Stimulated activated CD8-positive, alpha-beta memory T cell treated with anti-CD3 and anti-CD28 coated beads, Interleukin-15, amount 100 ng/mL, for 1 hour (primary cell): ENCODE measurements around the gene INCA1.

Experiments
- DNase-seq: peaks from one replicate; pipeline ENCODE4 v3.0.0-alpha.2; 2020; ENCODE audit warnings: low read depth

INCA1 gene

DNA sequence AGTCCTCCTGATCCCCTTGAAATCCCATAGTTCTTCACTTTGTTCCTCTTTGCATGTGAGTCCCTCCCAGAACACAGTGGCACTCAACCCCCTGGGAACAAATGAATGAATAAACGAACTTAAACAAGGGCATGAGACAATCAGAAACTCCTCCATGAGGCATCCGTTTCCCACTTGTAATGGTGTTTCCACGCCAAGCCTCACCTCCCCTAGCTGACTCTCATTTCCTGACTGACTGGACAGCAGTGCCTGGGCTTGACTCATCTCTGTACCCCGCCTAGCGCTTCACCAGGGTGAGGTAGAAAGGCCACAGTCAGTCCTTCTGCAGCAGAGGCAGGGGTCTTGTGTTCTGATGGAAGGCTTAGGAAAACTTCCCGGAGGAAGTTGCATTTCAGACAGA is 14.6 kb upstream of the INCA1 start:
- no peak for DNase-seq

DNA sequence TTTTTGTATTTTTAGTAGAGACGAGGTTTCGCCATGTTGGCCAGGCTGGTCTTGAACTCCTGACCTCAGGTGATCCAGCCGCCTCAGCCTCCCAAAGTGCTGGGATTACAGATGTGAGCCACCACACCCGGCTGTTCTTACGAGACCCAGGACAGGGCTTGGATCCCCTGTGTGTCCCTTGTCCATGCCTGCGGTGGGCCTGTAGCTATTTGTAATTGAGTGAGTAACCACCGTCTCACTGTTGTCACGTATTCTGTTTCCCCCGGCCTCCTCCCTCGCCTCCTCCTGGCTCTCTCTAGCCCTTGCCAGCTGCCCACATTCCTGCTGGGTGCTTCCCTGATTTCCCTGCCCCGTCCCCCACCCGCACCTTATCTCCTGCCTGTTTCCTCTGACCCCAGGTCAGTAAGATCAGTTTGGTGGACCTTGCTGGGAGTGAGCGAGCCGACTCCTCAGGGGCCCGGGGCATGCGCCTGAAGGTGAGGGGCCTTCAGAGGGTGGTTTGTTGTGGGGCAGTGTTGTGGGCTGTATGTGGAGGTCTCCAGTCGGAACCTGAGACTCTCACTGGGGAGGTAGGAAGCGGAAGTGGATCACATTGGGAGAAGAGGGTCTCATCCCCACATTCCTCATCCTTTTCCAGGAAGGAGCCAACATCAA is 6.0 kb upstream of the INCA1 start:
- no peak for DNase-seq

DNA sequence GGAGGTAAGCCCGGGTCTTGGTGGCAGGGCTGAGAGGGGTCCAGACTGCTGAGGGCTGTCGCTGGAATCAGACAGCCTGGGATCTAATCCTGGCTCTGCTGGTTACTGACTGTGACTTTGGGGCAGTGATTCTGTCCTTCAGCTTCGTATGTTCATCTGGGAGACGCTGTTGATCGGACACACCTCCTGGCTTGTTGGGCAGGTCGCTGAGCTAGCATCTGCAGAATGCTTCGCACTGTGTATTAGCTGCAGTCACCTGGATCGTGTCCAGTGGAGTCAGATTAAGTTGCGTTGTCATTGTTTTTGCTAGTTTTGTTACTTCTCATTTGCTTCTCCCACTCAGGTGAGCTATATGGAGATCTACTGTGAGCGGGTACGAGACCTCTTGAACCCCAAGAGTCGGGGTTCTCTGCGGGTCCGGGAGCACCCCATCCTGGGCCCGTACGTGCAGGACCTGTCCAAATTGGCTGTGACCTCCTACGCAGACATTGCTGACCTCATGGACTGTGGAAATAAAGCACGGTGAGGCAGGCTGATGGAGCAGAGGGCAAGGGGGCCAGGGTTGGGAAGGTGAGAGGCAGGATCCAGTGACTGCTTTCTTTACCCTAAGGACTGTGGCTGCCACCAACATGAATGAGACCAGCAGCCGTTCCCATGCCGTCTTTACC is 4.9 kb upstream of the INCA1 start:
- DNase-seq: no peak

DNA sequence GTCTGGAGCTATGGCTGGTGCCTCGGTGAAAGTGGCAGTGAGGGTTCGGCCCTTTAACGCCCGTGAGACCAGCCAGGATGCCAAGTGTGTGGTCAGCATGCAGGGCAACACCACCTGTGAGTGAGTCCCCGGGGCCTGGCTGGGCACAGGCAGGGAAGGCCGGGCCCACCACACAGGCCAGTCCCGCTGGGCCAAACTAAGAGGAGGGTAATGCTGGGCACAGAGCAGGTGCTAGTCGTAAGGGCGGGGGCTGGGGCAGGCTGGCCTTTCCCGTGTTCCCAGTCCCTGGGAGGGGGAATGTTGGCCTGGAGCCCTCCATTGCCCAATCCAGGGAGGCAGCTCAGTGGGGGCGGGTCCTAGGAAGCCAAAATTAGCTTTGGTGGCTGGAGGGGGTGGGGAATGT is 2.9 kb upstream of the INCA1 start:
- no peak for DNase-seq

DNA sequence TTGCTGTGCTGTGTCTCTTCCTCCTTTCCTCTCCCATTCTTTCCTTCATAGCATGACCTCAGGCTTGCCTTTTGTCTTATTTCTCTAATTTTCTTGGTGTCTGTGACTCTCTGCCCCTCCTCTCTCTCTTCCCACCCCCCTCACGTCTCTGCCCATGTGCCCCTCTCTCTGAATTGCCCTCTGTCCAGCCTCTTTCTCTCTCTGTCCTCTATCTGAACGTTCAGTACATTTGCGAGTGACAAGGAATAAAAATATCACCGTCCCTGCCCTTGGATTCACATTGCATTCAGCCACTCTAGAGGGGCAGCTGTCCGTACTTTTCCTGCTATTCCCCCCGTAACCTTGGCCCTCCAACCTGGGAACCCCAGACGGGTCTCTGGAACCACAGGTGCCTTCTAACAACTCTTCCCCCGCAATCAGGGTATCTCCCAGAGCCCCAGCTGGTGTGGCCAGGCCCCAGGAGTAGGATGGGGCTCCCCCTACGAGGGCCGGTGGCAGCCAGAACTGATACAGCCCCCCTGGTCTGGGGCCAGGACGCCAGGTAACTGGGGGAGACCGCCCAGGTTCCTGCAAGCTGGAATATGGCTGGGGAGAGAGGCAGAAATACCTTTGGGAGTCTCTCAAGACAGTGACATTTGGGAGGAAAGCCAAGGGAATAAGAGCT is 2.2 kb upstream of the INCA1 start:
- DNase-seq: no peak

DNA sequence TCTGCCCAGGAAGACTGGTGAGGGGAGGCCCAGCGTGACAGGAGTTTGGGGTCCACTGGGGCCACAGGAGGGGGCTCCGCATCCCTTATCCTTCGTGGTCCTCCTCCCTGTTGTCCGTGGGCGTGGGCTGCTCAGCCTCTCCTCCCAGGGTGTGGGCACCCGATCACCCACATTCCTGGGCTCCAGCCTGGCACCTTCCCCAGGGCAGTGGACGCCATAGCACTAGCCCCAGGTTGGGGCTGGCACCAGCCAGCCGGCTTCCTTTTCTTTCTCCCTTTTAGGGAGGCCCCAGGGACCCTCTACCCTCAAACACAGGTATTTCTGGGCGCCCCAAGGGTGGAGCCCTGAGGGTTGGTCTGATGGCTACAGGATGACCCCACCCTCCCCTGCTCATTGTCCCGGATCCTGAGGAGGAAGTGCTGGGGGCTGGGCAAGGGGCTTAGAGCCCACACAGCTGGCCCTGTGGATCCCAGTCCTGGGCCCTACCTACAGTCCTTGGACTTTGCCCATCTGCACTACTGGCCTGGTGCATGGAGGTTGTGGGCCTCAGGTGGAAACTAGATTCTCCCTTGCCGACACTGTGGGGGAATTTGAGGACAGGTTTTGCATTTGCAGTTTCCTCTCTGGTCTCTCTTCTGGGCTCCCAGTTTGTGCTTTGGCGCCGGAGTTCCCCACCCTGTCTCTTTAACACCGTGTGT is 1.6 kb upstream of the INCA1 start:
- no peak for DNase-seq

DNA sequence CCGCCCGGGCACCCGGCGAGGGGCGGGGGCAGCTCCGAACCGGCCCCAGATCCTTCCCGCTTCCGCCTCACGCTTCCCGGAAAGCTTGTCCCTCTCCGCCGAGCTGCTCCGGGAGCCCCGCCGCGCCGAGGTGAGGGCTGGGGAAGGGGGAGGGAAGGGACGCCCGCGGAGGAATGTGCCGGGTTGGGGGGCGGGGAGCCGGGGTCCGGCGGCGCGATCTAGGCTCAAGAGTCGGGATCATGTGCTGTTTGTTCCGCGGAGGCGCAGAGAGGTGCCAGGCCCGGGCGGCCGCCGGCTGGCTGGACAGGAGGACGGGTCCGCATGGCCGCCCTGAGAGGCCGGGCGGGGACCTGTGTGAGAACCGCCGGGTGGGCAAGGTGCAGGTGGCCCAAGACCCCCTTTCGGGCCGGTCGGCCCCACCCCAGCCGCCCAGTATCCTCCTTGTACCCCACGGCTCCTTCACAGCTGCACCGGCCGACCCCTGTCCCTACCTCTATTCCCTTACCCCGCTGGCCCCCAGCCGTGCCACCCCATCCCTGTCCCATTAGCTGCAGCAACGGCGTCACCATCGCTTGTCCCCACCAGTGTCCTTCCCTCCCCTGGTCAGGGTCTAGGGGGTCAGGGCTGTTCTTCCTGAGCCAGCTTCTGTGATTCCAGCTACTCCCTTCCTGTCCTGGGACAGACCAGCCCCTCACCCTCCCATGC is 857 bp upstream of the INCA1 start:
- DNase-seq: no peak

DNA sequence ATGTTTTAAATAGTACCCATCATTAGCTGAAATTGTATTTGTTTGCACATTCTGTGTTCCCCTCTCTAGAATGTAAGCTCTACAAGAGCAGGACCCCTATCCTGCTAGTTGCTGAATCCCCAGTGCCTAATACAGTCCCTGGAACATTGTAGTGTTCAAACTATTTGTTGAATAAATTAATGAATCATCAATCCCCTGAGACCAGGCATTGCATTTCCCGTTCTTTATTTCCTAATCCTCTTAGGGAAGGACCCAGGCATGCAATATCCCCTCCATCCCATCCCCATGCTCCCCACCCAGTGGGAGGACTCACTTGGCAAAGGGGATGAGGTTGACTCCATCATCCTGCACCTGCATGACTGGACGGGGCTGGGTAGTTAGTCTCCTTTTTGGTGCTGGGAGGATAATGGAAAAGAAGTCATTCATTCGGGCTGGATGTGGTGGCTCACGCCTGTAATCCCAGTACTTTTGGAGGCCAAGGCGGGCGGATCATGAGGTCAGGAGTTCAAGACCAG is 3.2 kb downstream of the INCA1 start:
- DNase-seq: no peak

DNA sequence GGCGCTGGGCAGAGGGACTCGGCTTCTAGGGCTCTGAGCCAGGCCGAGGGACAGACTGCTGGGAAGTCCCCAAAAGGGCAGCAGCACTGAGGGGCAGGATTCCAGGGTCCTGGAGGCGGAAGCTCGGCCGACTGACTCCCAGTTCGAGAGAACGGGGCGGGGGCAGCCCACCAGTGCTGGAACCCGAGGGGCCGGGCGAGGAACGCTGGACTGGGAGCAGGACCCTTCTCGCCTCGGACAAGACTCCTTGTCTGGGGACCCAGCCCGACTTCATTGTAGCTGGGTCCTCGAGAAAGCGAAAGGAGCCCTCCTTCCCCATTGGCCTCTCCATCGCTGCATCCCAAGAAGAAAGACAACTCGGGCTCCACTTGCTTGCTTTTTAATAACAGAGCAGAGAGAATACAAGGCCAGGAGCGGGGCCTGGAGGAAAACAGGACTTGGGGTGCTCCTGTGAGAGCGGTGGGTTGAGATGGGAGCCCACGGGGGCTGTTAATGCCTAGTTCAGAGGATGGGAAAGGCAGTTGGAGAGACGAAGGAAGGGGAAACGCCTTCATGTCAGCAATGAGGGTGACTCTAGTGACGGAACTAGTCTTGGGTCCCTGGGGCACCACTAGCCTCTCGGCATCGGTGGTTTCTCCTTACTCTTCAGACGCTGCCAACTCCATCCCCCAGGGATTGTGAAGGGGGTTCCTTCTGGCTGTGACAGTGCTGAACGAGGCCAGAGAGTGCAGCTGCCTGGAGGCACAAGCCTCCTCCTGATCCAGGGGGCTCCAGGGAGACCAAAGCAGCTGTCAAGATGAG is 9.4 kb downstream of the INCA1 start:
- no peak for DNase-seq

DNA sequence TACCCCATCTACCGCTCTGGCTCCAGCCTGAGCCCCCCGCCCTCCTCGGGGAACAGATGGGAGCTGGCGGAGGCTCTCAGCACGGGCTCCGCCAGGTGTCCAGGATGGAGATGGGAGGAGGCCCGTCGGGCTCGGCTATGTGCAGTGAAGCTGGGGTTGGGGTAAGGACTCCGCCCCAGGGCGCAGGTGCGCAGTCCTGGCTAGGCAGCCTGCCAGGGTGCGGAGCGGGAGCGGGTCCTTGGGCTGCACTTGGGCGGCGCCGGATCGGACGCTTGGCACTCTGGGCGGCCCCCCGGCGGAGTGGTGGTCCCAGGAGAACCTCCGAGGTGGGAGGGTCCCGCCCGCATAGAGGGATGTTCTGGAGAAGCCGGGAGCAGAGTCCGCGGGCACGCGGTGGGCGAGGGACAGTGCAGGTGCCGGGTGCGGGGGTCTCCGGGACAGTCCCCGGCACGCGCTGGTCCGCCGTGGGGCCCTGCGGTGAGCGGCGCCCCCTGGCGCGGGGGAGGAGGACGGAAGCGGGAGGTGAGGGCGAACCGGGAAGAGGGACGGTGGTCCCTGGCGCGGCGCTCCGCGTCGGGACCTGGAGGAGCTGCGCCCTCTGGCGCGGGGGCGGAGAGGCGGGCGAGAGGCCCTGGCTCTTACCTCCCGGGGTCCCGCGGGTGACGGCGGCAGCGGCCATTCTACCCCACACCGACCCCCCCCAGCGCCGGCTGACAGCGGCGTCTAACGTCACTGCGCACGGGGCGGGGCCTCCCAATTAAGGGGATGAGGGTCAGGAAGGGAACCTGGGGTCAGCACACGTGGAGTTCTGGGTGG is 10.2 kb downstream of the INCA1 start, which contains the start of gene CAMTA2:
Gene CAMTA2 (minus strand): TSS at position 725 of the 816 bp plus-strand sequence. CDS start 1,453 bp downstream, outside the sequence.
- peak; percentile 71 for DNase-seq

DNA sequence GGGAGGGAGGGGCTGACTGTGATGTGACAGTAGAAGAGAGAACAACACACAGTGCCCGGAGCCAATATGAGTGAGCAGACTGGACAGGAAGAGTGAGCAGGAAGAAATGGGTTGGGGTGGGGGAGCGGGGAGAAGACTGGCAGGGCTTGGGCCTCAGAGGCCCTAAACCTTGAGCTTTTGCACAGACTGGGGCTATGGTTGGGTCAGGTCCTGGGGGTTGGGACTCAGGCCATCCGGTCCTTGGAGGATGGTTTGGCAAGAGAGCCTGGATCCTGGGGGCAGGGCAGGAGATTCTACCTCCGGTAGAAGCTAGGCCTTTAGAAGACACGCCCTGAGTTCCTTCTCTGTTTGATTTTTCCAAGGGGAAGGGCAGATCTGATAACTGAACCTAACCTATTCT is 10.9 kb downstream of the INCA1 start:
- DNase-seq: no peak

DNA sequence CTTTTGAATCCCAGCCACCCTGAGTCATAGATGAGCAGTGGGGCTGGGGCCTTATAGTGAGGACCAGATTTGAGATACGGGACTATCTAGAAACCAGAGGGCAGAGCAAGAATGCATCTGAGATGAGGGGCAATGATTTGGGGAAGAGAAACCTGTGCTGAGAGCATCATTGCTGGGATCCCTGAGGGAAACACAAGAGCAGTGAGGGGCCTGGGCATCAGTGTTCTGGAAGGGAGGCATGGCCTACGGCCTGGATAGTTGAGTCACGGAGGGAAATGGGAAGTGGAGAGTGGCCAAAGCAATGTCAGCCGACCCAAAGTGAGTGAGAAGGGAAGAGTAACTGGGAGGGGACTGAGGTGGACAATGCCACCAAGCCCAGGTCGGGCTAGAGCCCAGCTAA is 15.0 kb downstream of the INCA1 start:
- DNase-seq: no peak

DNA sequence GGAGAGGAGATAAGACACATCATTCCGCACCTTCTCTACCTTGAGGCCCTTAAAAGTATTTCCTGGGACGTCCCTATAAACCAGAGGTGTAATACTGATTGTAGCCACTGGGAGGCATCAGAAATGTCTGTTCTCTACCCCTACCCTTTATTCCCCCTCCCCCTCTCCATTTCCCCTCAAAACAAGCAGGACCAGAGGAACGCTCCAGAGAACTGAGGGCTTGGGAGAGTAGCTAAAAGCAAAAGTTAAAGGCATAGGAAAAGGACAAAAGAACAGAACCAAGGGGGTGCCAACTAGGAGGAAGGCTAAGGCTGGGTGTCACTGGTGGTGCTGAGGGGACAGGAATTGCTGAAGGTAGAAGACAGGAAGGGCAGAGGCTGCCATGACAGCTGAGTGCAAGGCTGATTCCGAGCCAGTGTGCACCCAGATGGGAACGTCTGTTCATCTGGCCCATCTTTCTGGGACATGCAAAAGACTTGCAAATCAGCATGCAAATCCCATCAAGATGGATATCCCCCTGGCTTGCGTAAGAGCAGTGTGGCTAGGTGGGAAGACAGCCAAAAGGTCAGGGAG is 16.6 kb downstream of the INCA1 start:
- no peak for DNase-seq

DNA sequence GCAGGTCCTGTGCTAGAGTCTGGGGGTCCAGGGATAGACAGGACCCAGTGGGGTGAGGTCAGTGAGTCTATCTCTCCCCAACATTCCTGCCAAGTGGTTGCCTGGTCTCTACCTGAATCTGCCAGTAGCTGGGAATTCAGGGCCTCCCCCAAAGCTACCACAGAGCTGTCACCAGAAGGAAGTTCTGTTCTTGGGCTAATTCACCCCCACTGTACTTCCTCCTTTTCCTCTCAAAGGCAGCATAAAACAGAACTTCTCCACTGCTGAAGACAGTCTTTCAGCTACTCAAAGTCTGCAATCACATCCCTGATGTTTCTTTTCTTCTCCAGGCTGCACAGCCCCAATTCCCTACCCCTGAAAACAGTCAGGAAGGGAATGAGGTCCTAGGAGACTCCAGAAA is 18.6 kb downstream of the INCA1 start:
- no peak for DNase-seq

DNA sequence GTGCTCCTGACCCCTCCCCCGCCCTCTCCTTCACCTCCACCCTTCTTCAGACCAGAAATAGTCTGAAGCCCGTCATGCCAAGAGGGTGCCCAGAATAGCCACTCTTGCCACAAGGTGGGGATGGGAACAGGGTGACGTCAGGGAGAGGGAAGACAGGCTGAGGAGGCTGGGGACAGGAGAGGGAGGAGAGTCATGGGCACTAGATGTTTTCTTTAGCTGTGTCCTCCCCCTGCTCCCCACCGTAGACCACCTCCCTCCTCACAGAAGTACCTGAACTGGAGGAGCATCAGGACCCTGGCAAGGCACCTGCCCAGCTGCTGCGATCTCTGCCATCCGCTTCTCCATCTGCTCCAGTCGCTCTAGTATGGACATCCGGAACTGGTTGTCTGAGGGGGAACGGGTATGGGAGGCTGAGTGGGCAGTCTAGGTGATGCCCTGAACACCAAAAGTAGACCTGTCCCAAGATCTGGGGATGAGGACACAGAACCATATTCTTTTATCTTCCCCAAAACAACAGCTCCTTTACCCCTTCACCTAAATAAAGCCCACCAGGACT is 23.1 kb downstream of the INCA1 start:
- DNase-seq: no peak

DNA sequence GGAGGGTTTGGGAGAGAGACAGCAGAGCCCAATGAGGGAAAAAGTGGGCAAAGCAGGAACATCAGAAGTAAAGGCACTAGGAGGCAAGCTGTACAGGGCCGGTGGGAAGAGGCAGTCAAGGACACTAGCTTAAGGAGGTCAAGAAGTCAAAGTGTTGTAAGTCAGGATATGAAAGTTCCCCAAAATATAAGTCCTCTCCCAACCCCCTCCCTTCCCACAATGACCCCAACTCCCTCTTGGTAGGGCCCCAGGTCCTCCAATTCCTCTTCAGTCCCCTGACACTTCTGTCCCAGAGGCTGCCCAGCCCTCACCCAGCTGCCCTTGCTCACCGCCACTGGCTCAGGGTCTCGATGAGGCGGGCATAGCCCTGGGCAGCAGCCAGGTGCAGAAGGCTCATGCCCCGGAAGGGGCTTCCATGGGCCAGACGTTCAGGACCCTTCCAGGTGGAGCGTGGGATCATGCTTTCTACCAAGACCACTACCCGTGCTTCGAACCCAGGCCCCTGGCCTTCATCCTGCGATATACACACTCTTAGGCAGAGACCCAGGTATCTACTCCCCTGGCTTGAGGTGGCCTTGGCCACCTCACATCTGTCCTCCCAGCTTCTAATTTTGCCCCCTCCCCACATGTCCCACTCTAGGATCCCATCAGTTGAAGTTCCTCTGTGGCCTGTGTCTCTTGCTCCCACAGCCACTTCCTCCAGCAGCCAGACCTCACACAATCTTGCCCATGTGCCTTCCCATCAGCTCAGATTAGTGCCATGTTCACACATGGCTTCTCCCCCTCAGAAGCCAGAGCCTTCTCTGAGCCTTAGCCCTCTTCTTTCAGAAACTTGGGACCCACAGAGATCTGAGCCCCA is 23.8 kb downstream of the INCA1 start:
- no peak for DNase-seq

DNA sequence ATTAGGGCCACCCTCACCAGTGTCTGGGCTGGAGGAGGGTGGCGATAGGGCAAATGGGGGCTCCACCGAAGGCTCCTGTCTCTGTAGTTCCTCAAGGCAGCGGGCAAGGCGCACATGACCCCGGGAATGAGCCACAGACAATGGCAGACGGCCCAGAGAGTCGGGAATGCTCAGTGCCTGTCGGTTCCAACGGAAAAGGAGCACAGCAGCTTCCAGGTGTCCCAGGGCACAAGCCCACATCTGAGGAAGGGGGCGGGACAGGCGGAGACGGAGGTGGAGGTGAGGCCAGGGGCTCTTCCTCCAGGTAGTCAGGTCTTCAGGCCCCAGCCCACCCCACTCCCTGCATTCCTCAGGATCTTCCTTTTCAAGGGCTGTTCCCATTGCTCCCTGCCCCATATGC is 24.6 kb downstream of the INCA1 start:
- no peak for DNase-seq

DNA sequence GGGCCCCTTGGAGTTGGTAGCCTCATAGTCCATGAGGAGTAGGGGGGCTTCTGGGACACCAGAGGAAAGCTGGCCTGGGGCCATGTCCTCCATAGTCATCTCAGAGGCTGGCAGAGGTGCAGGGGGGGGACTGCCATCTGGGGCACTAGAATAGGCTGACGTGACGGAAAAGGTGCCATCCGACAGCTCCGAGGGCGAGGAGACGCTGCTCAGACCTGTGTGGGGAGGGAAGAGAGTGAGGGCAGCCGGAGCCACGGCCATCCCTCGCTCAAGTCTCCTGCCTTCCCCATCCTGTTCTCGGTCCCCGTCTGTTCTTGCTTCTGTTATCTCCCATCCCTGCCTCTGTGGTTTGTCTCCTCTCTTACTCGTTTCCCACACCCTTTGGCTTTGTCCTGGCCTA is 25.0 kb downstream of the INCA1 start:
- no peak for DNase-seq

DNA sequence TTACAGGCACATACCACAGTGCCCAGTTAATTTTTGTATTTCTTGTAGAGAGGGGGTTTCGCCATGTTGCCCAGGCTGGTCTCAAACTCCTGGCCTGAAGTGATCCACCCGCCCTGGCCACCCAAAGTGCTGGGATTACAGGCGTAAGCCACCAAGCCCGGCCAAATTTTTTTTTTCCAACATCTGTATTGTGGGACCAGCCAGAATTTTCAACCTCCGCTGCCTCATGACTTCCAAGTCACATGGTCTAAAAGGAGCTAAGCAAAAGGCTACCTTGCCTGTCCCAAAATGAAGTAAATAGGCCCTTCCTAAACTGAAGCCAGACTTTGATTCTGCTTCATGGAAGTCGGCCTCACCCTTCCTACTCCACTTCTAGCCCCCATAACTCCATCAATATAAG is 25.5 kb downstream of the INCA1 start:
- no peak for DNase-seq
